Endothelial cell of umbilical vein (primary cell): ENCODE measurements around the gene SLC44A2.

ENCODE experiments used
- EZH2 ChIP-seq: IDR thresholded peaks from 2 replicates; pipeline ENCODE4 v1.6.1; 2012; ENCODE audit warnings: borderline replicate concordance, low read depth, mild to moderate bottlenecking, moderate library complexity, low read length, inconsistent platforms; ENCODE audit not compliant: severe bottlenecking
- GATA2 ChIP-seq: IDR thresholded peaks from 2 replicates; pipeline ENCODE4 v1.7.0; 2011; ENCODE audit warnings: low read depth, mild to moderate bottlenecking, moderate library complexity, mixed read lengths, low read length; ENCODE audit not compliant: insufficient read length, insufficient read depth
- JUN ChIP-seq: IDR thresholded peaks from 2 replicates; pipeline ENCODE4 v1.6.1; 2011; ENCODE audit warnings: borderline replicate concordance, low read depth; ENCODE audit not compliant: insufficient read length, insufficient read depth
- MYC ChIP-seq: IDR thresholded peaks from one replicate; pipeline ENCODE4 v1.6.1; 2011; ENCODE audit warnings: mild to moderate bottlenecking, low read depth, low read length
- POLR2A ChIP-seq: IDR thresholded peaks from 2 replicates; pipeline ENCODE4 v1.6.1; 2012; ENCODE audit warnings: low read depth, mild to moderate bottlenecking, control low read depth, low read length
- POLR2AphosphoS5 ChIP-seq: IDR thresholded peaks from 2 replicates; pipeline ENCODE4 v1.6.1; 2012; ENCODE audit warnings: low read depth, mild to moderate bottlenecking, control low read depth, low read length, moderate library complexity; ENCODE audit not compliant: insufficient read depth
- TF ChIP-seq, protein P1 (sequence below), 2 donors: IDR thresholded peaks; 1 replicate in 1 of 2; 2 replicates in 1 of 2; pipeline ENCODE4 v1.5.1; 2011; ENCODE audit warnings: low read length in 2 of 2, mild to moderate bottlenecking in 2 of 2, moderate library complexity in 2 of 2, control low read depth in 1 of 2, inconsistent platforms in 1 of 2, low read depth in 1 of 2; ENCODE audit not compliant: insufficient read depth in 1 of 2; ENCODE audit errors: extremely low read depth in 1 of 2
- TF ChIP-seq, protein P2 (sequence below): IDR thresholded peaks from 2 replicates; pipeline ENCODE4 v1.6.1; 2011; ENCODE audit not compliant: insufficient read depth, insufficient read length

DNA sequence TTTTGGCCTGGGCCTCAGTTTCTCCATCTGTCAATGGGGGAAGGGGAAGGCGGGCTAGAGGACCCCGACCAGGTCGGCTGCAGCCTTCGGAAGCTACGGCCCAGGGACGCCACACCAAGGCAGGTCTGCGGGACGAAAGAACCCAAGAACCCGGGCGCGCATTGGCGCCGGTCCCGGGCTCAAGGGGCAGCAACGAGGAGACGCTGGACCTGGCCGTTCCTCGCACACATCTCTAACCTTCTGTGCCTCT, 28.1 kb downstream of the SLC44A2 start:
- TF ChIP-seq, protein P1, sequence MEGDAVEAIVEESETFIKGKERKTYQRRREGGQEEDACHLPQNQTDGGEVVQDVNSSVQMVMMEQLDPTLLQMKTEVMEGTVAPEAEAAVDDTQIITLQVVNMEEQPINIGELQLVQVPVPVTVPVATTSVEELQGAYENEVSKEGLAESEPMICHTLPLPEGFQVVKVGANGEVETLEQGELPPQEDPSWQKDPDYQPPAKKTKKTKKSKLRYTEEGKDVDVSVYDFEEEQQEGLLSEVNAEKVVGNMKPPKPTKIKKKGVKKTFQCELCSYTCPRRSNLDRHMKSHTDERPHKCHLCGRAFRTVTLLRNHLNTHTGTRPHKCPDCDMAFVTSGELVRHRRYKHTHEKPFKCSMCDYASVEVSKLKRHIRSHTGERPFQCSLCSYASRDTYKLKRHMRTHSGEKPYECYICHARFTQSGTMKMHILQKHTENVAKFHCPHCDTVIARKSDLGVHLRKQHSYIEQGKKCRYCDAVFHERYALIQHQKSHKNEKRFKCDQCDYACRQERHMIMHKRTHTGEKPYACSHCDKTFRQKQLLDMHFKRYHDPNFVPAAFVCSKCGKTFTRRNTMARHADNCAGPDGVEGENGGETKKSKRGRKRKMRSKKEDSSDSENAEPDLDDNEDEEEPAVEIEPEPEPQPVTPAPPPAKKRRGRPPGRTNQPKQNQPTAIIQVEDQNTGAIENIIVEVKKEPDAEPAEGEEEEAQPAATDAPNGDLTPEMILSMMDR (IDR thresholded peaks at IDR 0.05; ENCODE audit: extremely low read depth in 1 of 2, insufficient read depth in 1 of 2, low read depth in 1 of 2, low read length in 2 of 2) = no peak
- TF ChIP-seq EZH2 (no peak), POLR2AphosphoS5 (no peak), MYC (no peak), POLR2A (no peak), JUN (no peak), GATA2 (no peak)
- TF ChIP-seq, protein P2, sequence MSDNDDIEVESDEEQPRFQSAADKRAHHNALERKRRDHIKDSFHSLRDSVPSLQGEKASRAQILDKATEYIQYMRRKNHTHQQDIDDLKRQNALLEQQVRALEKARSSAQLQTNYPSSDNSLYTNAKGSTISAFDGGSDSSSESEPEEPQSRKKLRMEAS = no peak
